ENCODE measurements around the gene ARHGEF19.

The ARHGEF19 gene

DNA sequence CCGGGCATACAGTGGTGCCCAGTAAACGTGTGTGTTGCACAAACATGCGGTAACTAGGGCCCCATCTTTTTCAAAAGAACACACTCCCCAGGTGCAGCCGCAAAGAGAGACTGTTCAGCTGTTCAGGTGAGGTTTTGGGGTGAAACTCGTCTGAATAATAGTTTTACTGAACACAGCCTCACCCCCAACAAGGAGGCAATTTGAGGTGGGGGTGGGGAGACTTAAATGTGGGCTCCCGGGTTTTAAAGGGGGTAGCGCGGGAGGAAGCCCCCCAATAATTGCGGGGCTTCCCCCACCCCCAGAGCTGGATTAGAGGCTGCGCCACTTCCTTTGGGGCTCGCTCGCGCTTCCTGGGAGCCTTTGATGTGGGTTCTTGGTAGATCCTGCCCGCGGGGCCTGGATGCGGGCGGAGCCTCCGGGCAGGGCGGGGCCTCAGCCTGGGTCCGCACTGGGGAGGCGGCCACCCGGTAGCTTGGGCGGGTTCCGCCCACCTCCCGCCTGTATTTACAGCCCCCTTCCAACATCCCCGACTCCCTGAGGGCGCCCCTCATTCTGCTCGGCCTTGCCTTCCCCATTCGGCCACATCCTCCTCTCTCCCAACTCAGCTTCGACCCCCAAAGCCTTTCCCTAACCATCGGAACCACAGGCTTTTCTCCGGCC lies 50.2 kb downstream of the ARHGEF19 start:
- H3K9me3 ChIP-seq (ENCODE audit: control insufficient read depth, insufficient read depth, low read depth, low read length), result no peaks in the 10 kb centered on the region
- POLR2A ChIA-PET, result no interaction called here
- H3K27ac ChIP-seq (ENCODE audit: extremely low read depth, low read depth, low read length), result no peak overlapping the region
- H3K4me3 ChIP-seq (ENCODE audit: low read depth, low read length), result no peak overlapping the region
- H3K4me1 ChIP-seq (ENCODE audit: control insufficient read depth, insufficient read depth, low read length), result peaks cover 5% of the 10 kb centered on the region
- H3K36me3 ChIP-seq (ENCODE audit: control insufficient read depth in 2 of 2, insufficient read depth in 1 of 2, low read length in 2 of 2), result no peaks in the 10 kb centered on the region
- CTCF ChIA-PET, result interaction anchor here (0.6 to 1.1 kb wide), 2 partner anchors 8 to 312 kb away, joined by 3 to 4 read pairs; no protein-coding TSS in a partner anchor
- TF ChIP-seq ZBTB8A (tag by site-specific recombination; IDR thresholded peaks at IDR 0.05) (0 out of 2 replicates have a peak, but pooled peaks have one; percentile 24), BCL11B (tag by site-specific recombination; IDR thresholded peaks at IDR 0.05; ENCODE audit: low read depth) (no peak), ZNF37A (tag by site-specific recombination; IDR thresholded peaks at IDR 0.05) (no peak), ZNF350 (tag by site-specific recombination; IDR thresholded peaks at IDR 0.05) (no peak), ZNF221 (tag by site-specific recombination; IDR thresholded peaks at IDR 0.05; ENCODE audit: borderline replicate concordance) (no peak), ZBTB44 (tag by site-specific recombination; IDR thresholded peaks at IDR 0.05) (no peak), GLI2 (tag by site-specific recombination; IDR thresholded peaks at IDR 0.05; ENCODE audit: borderline replicate concordance, low read depth) (no peak), ZNF416 (tag by site-specific recombination; IDR thresholded peaks at IDR 0.05) (no peak), ZNF10 (tag by site-specific recombination; IDR thresholded peaks at IDR 0.05) (no peak), ZNF174 (tag by site-specific recombination; IDR thresholded peaks at IDR 0.05) (no peak), ZNF391 (tag by site-specific recombination; IDR thresholded peaks at IDR 0.05; ENCODE audit: borderline replicate concordance, low read depth) (no peak), ZSCAN18 (tag by site-specific recombination; IDR thresholded peaks at IDR 0.05) (no peak), ZNF529 (tag by site-specific recombination; IDR thresholded peaks at IDR 0.05; ENCODE audit: insufficient replicate concordance) (no peak), KLF1 (tag by site-specific recombination; IDR thresholded peaks at IDR 0.05) (peak; percentile 98), HOXD13 (CRISPR knock-in tag; IDR thresholded peaks at IDR 0.05; ENCODE audit: borderline replicate concordance) (no peak), KLF10 (tag by site-specific recombination; IDR thresholded peaks at IDR 0.05) (no peak), SP2 (tag by site-specific recombination; IDR thresholded peaks at IDR 0.05) (peak; percentile 26; the same call in 1 of the 2 replicates), ZNF292 (tag by site-specific recombination; IDR thresholded peaks at IDR 0.05; ENCODE audit: borderline replicate concordance, low read depth) (no peak)
- TF ChIP-seq, protein P1, sequence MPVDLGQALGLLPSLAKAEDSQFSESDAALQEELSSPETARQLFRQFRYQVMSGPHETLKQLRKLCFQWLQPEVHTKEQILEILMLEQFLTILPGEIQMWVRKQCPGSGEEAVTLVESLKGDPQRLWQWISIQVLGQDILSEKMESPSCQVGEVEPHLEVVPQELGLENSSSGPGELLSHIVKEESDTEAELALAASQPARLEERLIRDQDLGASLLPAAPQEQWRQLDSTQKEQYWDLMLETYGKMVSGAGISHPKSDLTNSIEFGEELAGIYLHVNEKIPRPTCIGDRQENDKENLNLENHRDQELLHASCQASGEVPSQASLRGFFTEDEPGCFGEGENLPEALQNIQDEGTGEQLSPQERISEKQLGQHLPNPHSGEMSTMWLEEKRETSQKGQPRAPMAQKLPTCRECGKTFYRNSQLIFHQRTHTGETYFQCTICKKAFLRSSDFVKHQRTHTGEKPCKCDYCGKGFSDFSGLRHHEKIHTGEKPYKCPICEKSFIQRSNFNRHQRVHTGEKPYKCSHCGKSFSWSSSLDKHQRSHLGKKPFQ (tag by site-specific recombination; IDR thresholded peaks at IDR 0.05), result no peak

DNA sequence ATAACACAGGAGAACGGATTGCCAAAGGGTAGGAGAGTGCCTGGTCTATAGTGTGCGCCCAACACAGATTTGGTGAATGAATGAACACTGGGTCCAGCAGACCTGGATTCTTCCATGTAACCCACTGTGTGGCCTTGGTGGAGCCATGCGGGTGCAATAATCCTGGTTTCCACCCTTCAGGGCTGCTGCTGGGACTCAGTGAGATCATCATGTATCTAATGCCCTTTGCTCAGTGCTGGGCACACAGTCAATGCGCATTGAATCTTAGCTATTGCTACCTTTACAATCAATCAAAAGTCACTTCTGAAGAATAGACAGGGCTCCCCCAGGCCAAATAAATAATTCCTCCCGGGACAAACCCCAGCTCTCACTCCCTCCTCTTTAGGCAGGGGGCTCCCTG lies 50.7 kb downstream of the ARHGEF19 start:
- Histone ChIP-seq H3K4me3 (ENCODE audit: low read depth, low read length) (no peak overlapping the region), H3K4me1 (ENCODE audit: control insufficient read depth, insufficient read depth, low read length) (peaks cover 5% of the 10 kb centered on the region), H3K36me3 (ENCODE audit: control insufficient read depth in 2 of 2, insufficient read depth in 1 of 2, low read length in 2 of 2) (no peaks in the 10 kb centered on the region), H3K9me3 (ENCODE audit: control insufficient read depth, insufficient read depth, low read depth, low read length) (no peaks in the 10 kb centered on the region), H3K27ac (ENCODE audit: extremely low read depth, low read depth, low read length) (no peak overlapping the region)
- CTCF ChIA-PET, result interaction anchor here (1.1 to 1.2 kb wide), 2 partner anchors 8 to 80 kb away, joined by 4 to 5 read pairs; no protein-coding TSS in a partner anchor
- POLR2A ChIA-PET, result no interaction called here
- TF ChIP-seq ZBTB20 (tag by site-specific recombination; IDR thresholded peaks at IDR 0.05) (no peak), ZNF184 (tag by site-specific recombination; IDR thresholded peaks at IDR 0.05) (no peak), ZNF830 (tag by site-specific recombination; IDR thresholded peaks at IDR 0.05; ENCODE audit: low read depth) (no peak), TCF7L2 (IDR thresholded peaks at IDR 0.05; ENCODE audit: borderline replicate concordance, low read depth, low read length) (no peak), ZNF707 (tag by site-specific recombination; IDR thresholded peaks at IDR 0.05) (no peak), ZNF433 (tag by site-specific recombination; IDR thresholded peaks at IDR 0.05; ENCODE audit: low read depth) (no peak)
- TF ChIP-seq, protein P2, sequence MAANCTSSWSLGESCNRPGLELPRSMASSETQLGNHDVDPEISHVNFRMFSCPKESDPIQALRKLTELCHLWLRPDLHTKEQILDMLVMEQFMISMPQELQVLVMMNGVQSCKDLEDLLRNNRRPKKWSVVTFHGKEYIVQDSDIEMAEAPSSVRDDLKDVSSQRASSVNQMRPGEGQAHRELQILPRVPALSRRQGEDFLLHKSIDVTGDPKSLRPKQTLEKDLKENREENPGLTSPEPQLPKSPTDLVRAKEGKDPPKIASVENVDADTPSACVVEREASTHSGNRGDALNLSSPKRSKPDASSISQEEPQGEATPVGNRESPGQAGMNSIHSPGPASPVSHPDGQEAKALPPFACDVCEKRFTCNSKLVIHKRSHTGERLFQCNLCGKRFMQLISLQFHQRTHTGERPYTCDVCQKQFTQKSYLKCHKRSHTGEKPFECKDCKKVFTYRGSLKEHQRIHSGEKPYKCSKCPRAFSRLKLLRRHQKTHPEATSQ (tag by site-specific recombination; IDR thresholded peaks at IDR 0.05), result no peak
- TF ChIP-seq, protein P3, sequence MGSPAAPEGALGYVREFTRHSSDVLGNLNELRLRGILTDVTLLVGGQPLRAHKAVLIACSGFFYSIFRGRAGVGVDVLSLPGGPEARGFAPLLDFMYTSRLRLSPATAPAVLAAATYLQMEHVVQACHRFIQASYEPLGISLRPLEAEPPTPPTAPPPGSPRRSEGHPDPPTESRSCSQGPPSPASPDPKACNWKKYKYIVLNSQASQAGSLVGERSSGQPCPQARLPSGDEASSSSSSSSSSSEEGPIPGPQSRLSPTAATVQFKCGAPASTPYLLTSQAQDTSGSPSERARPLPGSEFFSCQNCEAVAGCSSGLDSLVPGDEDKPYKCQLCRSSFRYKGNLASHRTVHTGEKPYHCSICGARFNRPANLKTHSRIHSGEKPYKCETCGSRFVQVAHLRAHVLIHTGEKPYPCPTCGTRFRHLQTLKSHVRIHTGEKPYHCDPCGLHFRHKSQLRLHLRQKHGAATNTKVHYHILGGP (tag by site-specific recombination; IDR thresholded peaks at IDR 0.05), result no peak

All from HEK293 (cell line).